HepG2 (cell line): ENCODE measurements around the gene PLA2G12B. TPM values are rescaled to one million over a fixed set of nuclear protein-coding genes. Genes with fewer than 3 reads are reported as not detected.
A peak's percentile ranks its signal among the peaks of the same experiment; 100 is the strongest.

Experiments used
- ARID2 ChIP-seq: sonication (generic); formaldehyde crosslinking; IDR thresholded peaks from 2 replicates; pipeline ENCODE4 v1.8.1; 2022; ENCODE audit warnings: mild to moderate bottlenecking, missing genetic modification reagents, borderline replicate concordance
- ARNTL ChIP-seq: sonication (generic); formaldehyde crosslinking; IDR thresholded peaks from 2 replicates; pipeline ENCODE4 v1.4.0; 2020; ENCODE audit warnings: mild to moderate bottlenecking, missing genetic modification reagents
- ETV5 ChIP-seq: IDR thresholded peaks from 2 replicates; pipeline ENCODE4 v1.6.1; 2018; ENCODE audit warnings: missing biosample characterization, missing genetic modification reagents, inconsistent platforms, borderline replicate concordance
- HES4 ChIP-seq: sonication (generic); formaldehyde crosslinking; IDR thresholded peaks from 2 replicates; pipeline ENCODE4 v1.9.0; 2021; ENCODE audit warnings: mild to moderate bottlenecking, missing genetic modification reagents, borderline replicate concordance
- ISX ChIP-seq: sonication (generic); formaldehyde crosslinking; conservative IDR thresholded peaks from 2 replicates; pipeline ENCODE4 v1.5.0; 2020; ENCODE audit warnings: missing genetic modification reagents
- KLF15 ChIP-seq: sonication (generic); formaldehyde crosslinking; IDR thresholded peaks from 2 replicates; pipeline ENCODE4 v1.8.1; 2023; ENCODE audit warnings: borderline replicate concordance, mild to moderate bottlenecking, inconsistent platforms, missing genetic modification reagents, mixed read lengths
- MEF2D ChIP-seq: sonication (generic); formaldehyde crosslinking; IDR thresholded peaks from 2 replicates; pipeline ENCODE4 v1.5.1; 2020; ENCODE audit warnings: mild to moderate bottlenecking, missing genetic modification reagents
- SETDB1 ChIP-seq: sonication (generic); formaldehyde crosslinking; IDR thresholded peaks from 2 replicates; pipeline ENCODE4 v1.5.1; 2020; ENCODE audit warnings: missing genetic modification reagents, mild to moderate bottlenecking, borderline replicate concordance
- SP4 ChIP-seq: sonication (generic); formaldehyde crosslinking; IDR thresholded peaks from 2 replicates; pipeline ENCODE4 v1.8.1; 2023; ENCODE audit warnings: mild to moderate bottlenecking, missing genetic modification reagents
- SRSF9 ChIP-seq: fragments of 200-400 bp; formaldehyde crosslinking; IDR thresholded peaks from 2 replicates; pipeline ENCODE4 v1.6.1; 2018; ENCODE audit warnings: borderline replicate concordance, mild to moderate bottlenecking, low read depth, low read length; ENCODE audit not compliant: insufficient read depth, poor library complexity, severe bottlenecking
- TGIF2 ChIP-seq: IDR thresholded peaks from 2 replicates; pipeline ENCODE4 v1.6.1; 2016; ENCODE audit warnings: control low read depth, missing compliant biosample characterization
- ZNF253 ChIP-seq: sonication (generic); formaldehyde crosslinking; IDR thresholded peaks from 2 replicates; pipeline ENCODE4 v1.8.0; 2022; ENCODE audit warnings: mild to moderate bottlenecking, missing genetic modification reagents, borderline replicate concordance
- ZNF326 ChIP-seq: sonication (generic); formaldehyde crosslinking; IDR thresholded peaks from 2 replicates; pipeline ENCODE4 v1.4.0; 2020; ENCODE audit warnings: missing genetic modification reagents, borderline replicate concordance
- ZNF329 ChIP-seq: sonication (generic); formaldehyde crosslinking; IDR thresholded peaks from 2 replicates; pipeline ENCODE4 v1.9.0; 2021; ENCODE audit warnings: low read depth, mild to moderate bottlenecking, missing genetic modification reagents
- ZNF605 ChIP-seq: sonication (generic); formaldehyde crosslinking; IDR thresholded peaks from 2 replicates; pipeline ENCODE4 v1.8.0; 2022; ENCODE audit warnings: mild to moderate bottlenecking, missing genetic modification reagents
- ZNF619 ChIP-seq: sonication (generic); formaldehyde crosslinking; IDR thresholded peaks from 2 replicates; pipeline ENCODE4 v1.4.0; 2020; ENCODE audit warnings: mild to moderate bottlenecking, missing genetic modification reagents
- ZNF672 ChIP-seq: sonication (generic); formaldehyde crosslinking; IDR thresholded peaks from 2 replicates; pipeline ENCODE4 v1.8.1; 2022; ENCODE audit warnings: missing genetic modification reagents
- ZNF746 ChIP-seq: sonication (generic); formaldehyde crosslinking; IDR thresholded peaks from 2 replicates; pipeline ENCODE4 v1.8.0; 2022; ENCODE audit warnings: mild to moderate bottlenecking, missing genetic modification reagents
- polyA plus RNA-seq, 8 experiments: library from polyadenylated mRNA; depleted of rRNA in 3 of 8; stranded (reverse) in 7 of 8; unstranded in 1 of 8; fragments of >200 nt; fragmentation: Illumina TruSeq in 4 of 8; extraction: Trizol in 4 of 8; gene quantifications; 2 replicates each; pipeline versions ENCODE4 v1.2.1 to v1.2.3, GENCODE V29; 2011 to 2016; ENCODE audit warnings: low read depth in 4 of 8, missing spikeins in 1 of 8, mixed read lengths in 1 of 8; ENCODE audit not compliant: insufficient read depth in 1 of 8
- total RNA-seq, 5 experiments: library from RNA; depleted of rRNA; stranded (reverse); fragments of >200 nt; fragmentation: Illumina TruSeq; extraction: Trizol; gene quantifications; 2 replicates each; pipeline ENCODE4 v1.2.3, GENCODE V29; 2016; ENCODE audit warnings: low read depth in 1 of 5
- TF ChIP-seq, protein P1 (sequence below): sonication (generic); formaldehyde crosslinking; IDR thresholded peaks from 2 replicates; pipeline ENCODE4 v1.9.0; 2021; ENCODE audit warnings: missing genetic modification reagents, borderline replicate concordance
- TF ChIP-seq, protein P2 (sequence below): IDR thresholded peaks from 2 replicates; pipeline ENCODE4 v1.6.1; 2016; ENCODE audit warnings: low read depth, borderline replicate concordance
- TF ChIP-seq, protein P3 (sequence below): sonication (generic); formaldehyde crosslinking; IDR thresholded peaks from 2 replicates; pipeline ENCODE4 v1.9.0; 2021; ENCODE audit warnings: missing genetic modification reagents, borderline replicate concordance
- TF ChIP-seq, protein P4 (sequence below), 2 experiments: fragments of 450-650 bp in 1 of 2; sonication (generic) in 1 of 2; formaldehyde crosslinking; IDR thresholded peaks; 2 replicates each; pipeline versions ENCODE4 v1.5.0 to v1.8.0; 2020 to 2022; ENCODE audit warnings: mild to moderate bottlenecking in 1 of 2, missing genetic modification reagents in 1 of 2
- TF ChIP-seq, protein P5 (sequence below): sonication (generic); formaldehyde crosslinking; IDR thresholded peaks from 2 replicates; pipeline ENCODE4 v1.4.0; 2020; ENCODE audit warnings: mild to moderate bottlenecking, missing genetic modification reagents

The PLA2G12B gene
- total and polyA plus RNA-seq, 2 of the 13 experiments (the other 11 are each of a cell fraction or from before 2014, with no cell fraction given): 7.7 to 38.0 TPM

DNA sequence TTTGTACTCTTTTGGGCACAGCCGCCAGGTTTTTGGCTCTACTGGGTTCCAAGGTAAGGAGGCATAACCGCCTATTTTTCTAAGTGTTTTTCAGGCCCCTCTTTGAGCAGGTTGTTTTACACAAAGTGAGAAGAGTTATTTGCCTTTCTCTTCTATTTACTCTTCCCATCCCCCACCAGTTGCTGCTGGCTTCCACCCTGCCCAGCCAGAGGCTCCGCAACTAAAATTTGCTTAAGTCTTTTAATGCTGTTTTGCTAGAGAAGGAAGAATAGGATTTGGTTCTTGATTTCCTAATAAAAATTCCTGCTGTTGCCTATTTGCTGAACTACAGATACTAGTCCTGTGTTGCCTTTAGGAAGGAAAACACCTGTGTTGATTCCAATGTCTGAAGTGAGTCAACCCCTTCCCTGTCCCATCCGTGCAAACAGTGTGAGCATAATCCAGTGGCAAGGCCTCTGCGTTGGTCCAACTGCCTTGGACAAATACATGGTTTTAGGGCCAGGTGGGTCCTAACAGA lies 1.9 kb downstream of the PLA2G12B start (continued):
- TF ChIP-seq, protein P1, sequence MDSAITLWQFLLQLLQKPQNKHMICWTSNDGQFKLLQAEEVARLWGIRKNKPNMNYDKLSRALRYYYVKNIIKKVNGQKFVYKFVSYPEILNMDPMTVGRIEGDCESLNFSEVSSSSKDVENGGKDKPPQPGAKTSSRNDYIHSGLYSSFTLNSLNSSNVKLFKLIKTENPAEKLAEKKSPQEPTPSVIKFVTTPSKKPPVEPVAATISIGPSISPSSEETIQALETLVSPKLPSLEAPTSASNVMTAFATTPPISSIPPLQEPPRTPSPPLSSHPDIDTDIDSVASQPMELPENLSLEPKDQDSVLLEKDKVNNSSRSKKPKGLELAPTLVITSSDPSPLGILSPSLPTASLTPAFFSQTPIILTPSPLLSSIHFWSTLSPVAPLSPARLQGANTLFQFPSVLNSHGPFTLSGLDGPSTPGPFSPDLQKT (CRISPR knock-in tag): no peak
- TF ChIP-seq, protein P2, sequence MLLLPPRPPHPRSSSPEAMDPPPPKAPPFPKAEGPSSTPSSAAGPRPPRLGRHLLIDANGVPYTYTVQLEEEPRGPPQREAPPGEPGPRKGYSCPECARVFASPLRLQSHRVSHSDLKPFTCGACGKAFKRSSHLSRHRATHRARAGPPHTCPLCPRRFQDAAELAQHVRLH (CRISPR knock-in tag): peak; percentile 35; the same call in 1 of the 2 replicates
- no peak for TF ChIP-seq SP4 (CRISPR knock-in tag)
- no peak for TF ChIP-seq ZNF619 (CRISPR knock-in tag)
- TF ChIP-seq, protein P3, sequence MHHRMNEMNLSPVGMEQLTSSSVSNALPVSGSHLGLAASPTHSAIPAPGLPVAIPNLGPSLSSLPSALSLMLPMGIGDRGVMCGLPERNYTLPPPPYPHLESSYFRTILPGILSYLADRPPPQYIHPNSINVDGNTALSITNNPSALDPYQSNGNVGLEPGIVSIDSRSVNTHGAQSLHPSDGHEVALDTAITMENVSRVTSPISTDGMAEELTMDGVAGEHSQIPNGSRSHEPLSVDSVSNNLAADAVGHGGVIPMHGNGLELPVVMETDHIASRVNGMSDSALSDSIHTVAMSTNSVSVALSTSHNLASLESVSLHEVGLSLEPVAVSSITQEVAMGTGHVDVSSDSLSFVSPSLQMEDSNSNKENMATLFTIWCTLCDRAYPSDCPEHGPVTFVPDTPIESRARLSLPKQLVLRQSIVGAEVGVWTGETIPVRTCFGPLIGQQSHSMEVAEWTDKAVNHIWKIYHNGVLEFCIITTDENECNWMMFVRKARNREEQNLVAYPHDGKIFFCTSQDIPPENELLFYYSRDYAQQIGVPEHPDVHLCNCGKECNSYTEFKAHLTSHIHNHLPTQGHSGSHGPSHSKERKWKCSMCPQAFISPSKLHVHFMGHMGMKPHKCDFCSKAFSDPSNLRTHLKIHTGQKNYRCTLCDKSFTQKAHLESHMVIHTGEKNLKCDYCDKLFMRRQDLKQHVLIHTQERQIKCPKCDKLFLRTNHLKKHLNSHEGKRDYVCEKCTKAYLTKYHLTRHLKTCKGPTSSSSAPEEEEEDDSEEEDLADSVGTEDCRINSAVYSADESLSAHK: no peak
- TF ChIP-seq ARNTL: no peak
- no peak for TF ChIP-seq ZNF746 (CRISPR knock-in tag)
- no peak for TF ChIP-seq SETDB1
- TF ChIP-seq ZNF326 (CRISPR knock-in tag): no peak
- no peak for TF ChIP-seq ZNF253
- no peak for TF ChIP-seq HES4 (CRISPR knock-in tag)
- TF ChIP-seq, protein P4, sequence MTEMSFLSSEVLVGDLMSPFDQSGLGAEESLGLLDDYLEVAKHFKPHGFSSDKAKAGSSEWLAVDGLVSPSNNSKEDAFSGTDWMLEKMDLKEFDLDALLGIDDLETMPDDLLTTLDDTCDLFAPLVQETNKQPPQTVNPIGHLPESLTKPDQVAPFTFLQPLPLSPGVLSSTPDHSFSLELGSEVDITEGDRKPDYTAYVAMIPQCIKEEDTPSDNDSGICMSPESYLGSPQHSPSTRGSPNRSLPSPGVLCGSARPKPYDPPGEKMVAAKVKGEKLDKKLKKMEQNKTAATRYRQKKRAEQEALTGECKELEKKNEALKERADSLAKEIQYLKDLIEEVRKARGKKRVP (CRISPR knock-in tag; IDR thresholded peaks at IDR 0.05): no peak
- TF ChIP-seq SRSF9: no peak
- no peak for TF ChIP-seq ETV5 (CRISPR knock-in tag)
- 0 out of 2 replicates have a peak, but pooled peaks have one; percentile 25 for TF ChIP-seq TGIF2 (CRISPR knock-in tag)
- TF ChIP-seq ARID2: no peak
- TF ChIP-seq MEF2D (CRISPR knock-in tag): no peak
- TF ChIP-seq ZNF329 (CRISPR knock-in tag): no peak
- no peak for TF ChIP-seq ISX (CRISPR knock-in tag)
- TF ChIP-seq, protein P5, sequence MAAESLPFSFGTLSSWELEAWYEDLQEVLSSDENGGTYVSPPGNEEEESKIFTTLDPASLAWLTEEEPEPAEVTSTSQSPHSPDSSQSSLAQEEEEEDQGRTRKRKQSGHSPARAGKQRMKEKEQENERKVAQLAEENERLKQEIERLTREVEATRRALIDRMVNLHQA (CRISPR knock-in tag): no peak
- no peak for TF ChIP-seq ZNF672 (CRISPR knock-in tag)
- no peak for TF ChIP-seq KLF15 (CRISPR knock-in tag)
- TF ChIP-seq ZNF605 (CRISPR knock-in tag): no peak
